Right lobe of liver (tissue), 6 donors: Measurements from ENCODE around the gene NPAT. TPM values are rescaled to one million over a fixed set of nuclear protein-coding genes. Genes with fewer than 3 reads are reported as not detected.

ENCODE experiments used
- ATAC-seq, 4 donors: fragments of 200-7000 bp; cut with Tn5 transposase; one replicate each; pipeline ENCODE4 v1.9.1; 2020; ENCODE audit warnings: mild to moderate bottlenecking in 4 of 4, moderate library complexity in 4 of 4
- DNase-seq, 3 donors: peaks; one replicate each; pipeline ENCODE4 v3.0.0-alpha.2; 2020
- H3K27ac ChIP-seq, 3 donors: fragments of 200-600 bp; one replicate each; pipeline ENCODE4 v1.8.0; 2022
- H3K27me3 ChIP-seq, 2 donors: fragments of 200-600 bp; one replicate each; pipeline ENCODE4 v1.8.0; 2022
- H3K36me3 ChIP-seq, 4 donors: fragments of 200-600 bp; sonication (generic) in 1 of 4; one replicate each; pipeline versions ENCODE4 v1.5.1 to v1.8.0; 2017 to 2022; ENCODE audit warnings: control low read depth in 1 of 4
- H3K4me1 ChIP-seq, 4 donors: fragments of 200-600 bp; sonication (generic) in 1 of 4; one replicate each; pipeline versions ENCODE4 v1.5.1 to v1.8.0; 2017 to 2022; ENCODE audit warnings: control low read depth in 1 of 4
- H3K4me3 ChIP-seq, 3 donors: fragments of 200-600 bp; one replicate each; pipeline ENCODE4 v1.8.0; 2022
- H3K9me3 ChIP-seq, 4 donors: fragments of 200-600 bp; sonication (generic) in 1 of 4; one replicate each; pipeline versions ENCODE4 v1.5.1 to v1.8.0; 2017 to 2022; ENCODE audit warnings: control low read depth in 1 of 4
- POLR2A ChIP-seq: fragments of 450-650 bp; IDR thresholded peaks from one replicate; pipeline ENCODE4 v1.6.1; 2017; ENCODE audit warnings: antibody characterized with exemption, mild to moderate bottlenecking
- WGBS: methylation state at CpG from one replicate; pipeline ENCODE4 v1.1.6; 2018; ENCODE audit warnings: low coverage, low lambda C conversion rate; ENCODE audit not compliant: insufficient coverage; ENCODE audit errors: missing lambda C conversion rate; 5-methylcytosine and 5-hydroxymethylcytosine counted together
- intact Hi-C, 2 donors: fragments of 100-400 bp; cut with DNase I; formaldehyde crosslinking; loops; one replicate each; pipeline versions ENCODE4 v1.11.2 to v1.14.1; 2022
- total RNA-seq, 6 experiments: library from RNA; depleted of rRNA in 2 of 6; stranded (reverse); fragments of >200 nt in 2 of 6; fragmentation: NEBNext Ultra II Directional in 3 of 6; extraction: Animal tissue kit (Norgen Biotek cat#: 25700) in 3 of 6; gene quantifications; one replicate each; pipeline versions ENCODE4 v1.1.0 to v1.2.4, GENCODE V29; 2016 to 2023
- TF ChIP-seq, protein P1 (sequence below), 4 donors: fragments of 200-600 bp in 3 of 4; fragments of 450-650 bp in 1 of 4; IDR thresholded peaks; one replicate each; pipeline versions ENCODE4 v1.5.1 to v1.8.0; 2016 to 2022; ENCODE audit warnings: antibody characterized with exemption in 4 of 4, mild to moderate bottlenecking in 2 of 4
- donor health status: DM: no; HTN: yes; CAD: no.
- donor health status: DM: no; HTN: no; CAD: no.
- donor health status: DM: no; HTN: no; CAD: no.
- donor health status: DM: no; HTN: yes; CAD: no.
- donor health status: DM: no; HTN: yes; CAD: no.

NPAT gene
- total RNA-seq, 6 experiments from 2014 or later = 4.8 to 7.8 (median 5.9) TPM

- ATAC-seq (no peak), DNase-seq (no peak)
- TF ChIP-seq POLR2A = no peak
- TF ChIP-seq, protein P1, sequence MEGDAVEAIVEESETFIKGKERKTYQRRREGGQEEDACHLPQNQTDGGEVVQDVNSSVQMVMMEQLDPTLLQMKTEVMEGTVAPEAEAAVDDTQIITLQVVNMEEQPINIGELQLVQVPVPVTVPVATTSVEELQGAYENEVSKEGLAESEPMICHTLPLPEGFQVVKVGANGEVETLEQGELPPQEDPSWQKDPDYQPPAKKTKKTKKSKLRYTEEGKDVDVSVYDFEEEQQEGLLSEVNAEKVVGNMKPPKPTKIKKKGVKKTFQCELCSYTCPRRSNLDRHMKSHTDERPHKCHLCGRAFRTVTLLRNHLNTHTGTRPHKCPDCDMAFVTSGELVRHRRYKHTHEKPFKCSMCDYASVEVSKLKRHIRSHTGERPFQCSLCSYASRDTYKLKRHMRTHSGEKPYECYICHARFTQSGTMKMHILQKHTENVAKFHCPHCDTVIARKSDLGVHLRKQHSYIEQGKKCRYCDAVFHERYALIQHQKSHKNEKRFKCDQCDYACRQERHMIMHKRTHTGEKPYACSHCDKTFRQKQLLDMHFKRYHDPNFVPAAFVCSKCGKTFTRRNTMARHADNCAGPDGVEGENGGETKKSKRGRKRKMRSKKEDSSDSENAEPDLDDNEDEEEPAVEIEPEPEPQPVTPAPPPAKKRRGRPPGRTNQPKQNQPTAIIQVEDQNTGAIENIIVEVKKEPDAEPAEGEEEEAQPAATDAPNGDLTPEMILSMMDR (IDR thresholded peaks at IDR 0.05) = no peak
- Histone ChIP-seq H3K4me1 (no peaks in the 10 kb centered on the region), H3K9me3 (no peaks in the 10 kb centered on the region), H3K27ac (no peak overlapping the region), H3K27me3 (no peaks in the 10 kb centered on the region), H3K4me3 (no peak overlapping the region), H3K36me3 (peaks cover 0 to 10% (median 4%) of the 10 kb centered on the region in 4 donors)
- 77% methylated on average over 1 of the region's 1 CpG for WGBS
- intact Hi-C loops = no loop called here
Measured at GRCh38 chr11:108210441-108210840, 12.0 kb downstream of the NPAT start.

- WGBS = 100% methylated on average over 1 of the region's 6 CpGs
- H3K27ac ChIP-seq = no peak overlapping the region
- intact Hi-C loops = no loop called here
- H3K36me3 ChIP-seq = peaks cover 0 to 10% (median 4%) of the 10 kb centered on the region in 4 donors
- TF ChIP-seq POLR2A = no peak
- TF ChIP-seq, protein P1 (IDR thresholded peaks at IDR 0.05) = no peak
- H3K9me3 ChIP-seq = no peaks in the 10 kb centered on the region
- H3K27me3 ChIP-seq = no peaks in the 10 kb centered on the region
- DNase-seq (no peak), ATAC-seq (peak in 1 of 4 donors; percentile 19)
- no peaks in the 10 kb centered on the region for H3K4me1 ChIP-seq
- H3K4me3 ChIP-seq = no peak overlapping the region
Measured at GRCh38 chr11:108207683-108208060, 14.8 kb downstream of the NPAT start.

DNA sequence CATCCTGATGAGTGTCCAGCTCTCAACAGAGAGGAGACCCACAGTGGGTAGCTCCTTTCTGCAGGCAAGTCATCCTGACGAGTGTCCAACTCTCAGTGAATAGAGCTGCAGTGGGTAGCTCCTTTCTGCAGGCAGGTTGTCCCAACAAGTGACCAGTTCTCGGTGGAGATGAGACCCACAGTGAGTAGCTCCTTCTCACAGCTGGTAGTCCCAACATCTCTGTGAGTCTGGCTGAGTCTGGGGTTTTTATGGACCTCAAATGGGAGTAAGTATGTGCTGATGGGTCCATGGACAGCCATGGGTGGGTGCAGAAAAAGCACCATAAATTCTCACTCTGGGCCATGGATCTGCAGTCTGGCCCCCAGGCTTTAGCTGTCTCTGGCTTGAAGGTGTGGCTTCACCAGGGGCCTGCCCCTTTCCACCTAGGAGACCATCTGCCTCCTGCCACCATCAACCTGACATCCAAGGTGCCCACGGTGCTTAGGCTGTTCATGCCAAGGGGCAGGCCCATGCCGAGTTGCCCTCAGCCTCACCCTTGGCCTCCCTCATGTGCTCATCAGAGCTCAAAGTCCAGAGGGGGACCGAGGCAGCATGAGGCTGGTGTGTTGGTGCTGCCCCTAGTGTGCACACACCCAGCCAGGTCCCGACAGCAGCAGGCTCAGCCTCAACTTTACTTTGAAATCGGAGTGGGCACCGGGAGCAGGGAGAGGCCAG, 15.3 kb downstream of the NPAT start:
- no peaks in the 10 kb centered on the region for H3K27me3 ChIP-seq
- TF ChIP-seq, protein P1 (IDR thresholded peaks at IDR 0.05) = no peak
- TF ChIP-seq POLR2A = no peak
- intact Hi-C loops = no loop called here
- WGBS = 78% methylated on average over 2 of the region's 8 CpGs
- H3K9me3 ChIP-seq = no peaks in the 10 kb centered on the region
- DNase-seq = no peak
- no peak overlapping the region for H3K4me3 ChIP-seq
- H3K36me3 ChIP-seq = peaks cover 0 to 10% (median 4%) of the 10 kb centered on the region in 4 donors
- no peaks in the 10 kb centered on the region for H3K4me1 ChIP-seq
- ATAC-seq = peak in 1 of 4 donors; percentile 20
- H3K27ac ChIP-seq = no peak overlapping the region

DNA sequence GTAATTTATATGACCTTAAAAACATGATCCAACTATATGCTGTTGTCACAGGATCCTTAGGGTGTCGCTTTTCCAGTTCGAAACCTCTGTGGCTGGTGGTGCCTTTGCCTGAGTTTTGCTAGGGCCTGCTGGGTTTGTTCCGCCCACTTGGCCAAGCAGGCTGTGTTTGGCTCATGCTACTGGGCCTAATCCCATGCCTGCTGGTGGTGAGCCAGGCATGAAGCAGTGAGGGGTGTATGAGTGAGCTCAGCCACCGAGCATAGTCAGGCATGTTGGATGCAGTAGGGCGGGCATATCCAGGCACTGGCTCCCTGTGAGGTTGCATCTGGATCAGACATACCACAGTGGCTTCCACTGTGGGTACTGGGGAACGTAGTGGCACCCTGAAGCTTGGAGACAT, 16.3 kb downstream of the NPAT start:
- DNase-seq = no peak

More for the DNA sequence above, 16.3 kb downstream of the NPAT start:
- Histone ChIP-seq H3K4me1 (no peaks in the 10 kb centered on the region), H3K36me3 (peaks cover 0 to 10% (median 4%) of the 10 kb centered on the region in 4 donors), H3K9me3 (no peaks in the 10 kb centered on the region), H3K4me3 (no peak overlapping the region), H3K27ac (no peak overlapping the region), H3K27me3 (no peaks in the 10 kb centered on the region)
- intact Hi-C loops = no loop called here
- WGBS = 100% methylated on average over 3 of the region's 6 CpGs
- TF ChIP-seq, protein P1 (IDR thresholded peaks at IDR 0.05) = no peak
- no peak for TF ChIP-seq POLR2A
- ATAC-seq = peak in 1 of 4 donors; percentile 36
